ENCODE measurements around the gene OLFML3.

OLFML3 gene

GRCh38 chr1:113934511-113935055, 44.7 kb upstream of the OLFML3 start:
- Histone ChIP-seq H3K36me3 (no peaks in the 10 kb centered on the region), H3K4me1 (ENCODE audit: control insufficient read depth in 1 of 2, insufficient read depth in 1 of 2, low read depth in 1 of 2, low read length in 1 of 2) (peaks cover 89 to 94% of the 10 kb centered on the region in 2 experiments), H3K4me3 (ENCODE audit: low read depth in 1 of 2, low read length in 1 of 2) (no peak overlapping the region), H3K9me3 (no peaks in the 10 kb centered on the region), H3K27ac (peak overlapping the region; percentile 95), H3K27me3 (no peaks in the 10 kb centered on the region)
- TF ChIP-seq CTCF (IDR thresholded peaks at IDR 0.05), result no peak

- TF ChIP-seq CTCF (IDR thresholded peaks at IDR 0.05), result no peak
- no peak overlapping the region for H3K4me3 ChIP-seq (ENCODE audit: low read depth in 1 of 2, low read length in 1 of 2)
- H3K27ac ChIP-seq, result peak overlapping the region; percentile 95
- H3K36me3 ChIP-seq, result no peaks in the 10 kb centered on the region
- no peaks in the 10 kb centered on the region for H3K9me3 ChIP-seq
- peaks cover 95 to 99% of the 10 kb centered on the region in 2 experiments for H3K4me1 ChIP-seq (ENCODE audit: control insufficient read depth in 1 of 2, insufficient read depth in 1 of 2, low read depth in 1 of 2, low read length in 1 of 2)
- no peaks in the 10 kb centered on the region for H3K27me3 ChIP-seq
Observed at GRCh38 chr1:113935176-113935575, 44.1 kb upstream of the OLFML3 start.

DNA sequence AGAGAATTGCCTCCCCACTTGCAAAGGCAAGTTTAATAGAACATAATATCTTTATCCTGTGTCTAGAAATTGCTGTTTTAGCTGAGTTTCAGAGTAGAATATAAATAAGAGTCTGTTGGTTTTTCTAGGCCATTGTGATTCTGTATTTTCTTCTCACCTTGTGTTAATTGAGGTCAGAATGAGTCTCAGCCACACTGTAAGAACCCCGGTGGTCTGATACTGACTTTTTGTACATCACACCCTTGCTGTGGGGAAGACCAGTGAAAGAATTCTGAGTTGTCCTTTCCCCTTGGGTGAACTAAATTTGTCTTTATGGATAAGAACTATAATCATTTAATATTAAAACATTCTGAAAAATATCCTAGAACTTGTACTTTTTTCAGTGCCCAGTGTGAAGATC, 43.3 kb upstream of the OLFML3 start:
- Histone ChIP-seq H3K36me3 (peaks cover 7% of the 10 kb centered on the region), H3K4me1 (ENCODE audit: control insufficient read depth in 1 of 2, insufficient read depth in 1 of 2, low read depth in 1 of 2, low read length in 1 of 2) (peaks cover 96 to 99% of the 10 kb centered on the region in 2 experiments), H3K9me3 (no peaks in the 10 kb centered on the region), H3K27me3 (no peaks in the 10 kb centered on the region), H3K4me3 (ENCODE audit: low read depth in 1 of 2, low read length in 1 of 2) (no peak overlapping the region), H3K27ac (peak overlapping the region; percentile 46)
- no peak for TF ChIP-seq CTCF (IDR thresholded peaks at IDR 0.05)

DNA sequence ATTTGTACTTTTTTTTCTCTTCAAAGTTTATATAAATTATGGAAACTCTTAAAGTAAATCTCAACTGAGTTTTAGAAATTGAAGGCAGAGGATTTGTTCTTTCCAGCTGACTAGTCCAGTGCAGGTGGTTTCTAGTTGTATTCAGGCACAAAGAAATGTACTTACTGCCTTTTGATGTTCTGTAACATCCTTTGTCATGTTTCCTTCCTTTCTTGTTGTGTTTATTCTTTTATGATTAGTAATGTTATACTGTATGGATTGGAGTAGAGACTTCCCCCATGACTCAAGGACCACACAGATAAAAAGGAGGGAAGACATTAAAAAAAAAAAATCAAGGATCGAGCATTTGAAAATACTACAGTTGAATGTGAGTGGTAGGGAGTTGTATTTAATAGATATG, 42.1 kb upstream of the OLFML3 start:
- H3K27ac ChIP-seq, result peak overlapping the region; percentile 58
- peaks cover 94 to 95% of the 10 kb centered on the region in 2 experiments for H3K4me1 ChIP-seq (ENCODE audit: control insufficient read depth in 1 of 2, insufficient read depth in 1 of 2, low read depth in 1 of 2, low read length in 1 of 2)
- no peaks in the 10 kb centered on the region for H3K27me3 ChIP-seq
- H3K4me3 ChIP-seq (ENCODE audit: low read depth in 1 of 2, low read length in 1 of 2), result no peak overlapping the region
- TF ChIP-seq CTCF (IDR thresholded peaks at IDR 0.05), result no peak
- no peaks in the 10 kb centered on the region for H3K9me3 ChIP-seq
- H3K36me3 ChIP-seq, result peaks cover 19% of the 10 kb centered on the region

DNA sequence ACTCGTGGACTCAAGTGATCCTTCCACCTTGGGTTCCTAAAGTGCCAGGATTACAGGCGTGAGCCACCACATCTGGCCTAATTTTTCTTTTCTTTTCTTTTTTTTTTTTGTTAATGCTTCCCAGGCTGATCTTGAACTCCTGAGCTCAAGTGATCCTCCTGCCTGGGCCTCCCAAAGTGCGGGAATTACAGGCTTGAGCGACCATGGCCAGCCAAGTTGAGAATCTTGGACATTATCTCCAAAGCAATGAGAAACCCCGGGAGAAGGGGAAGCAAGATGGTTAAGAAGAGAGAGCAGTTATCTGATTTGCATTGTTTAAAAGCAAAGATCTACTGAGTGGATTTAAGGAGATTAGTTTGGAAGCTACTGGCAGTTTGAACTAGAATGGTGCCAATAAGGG, 41.1 kb upstream of the OLFML3 start:
- Histone ChIP-seq H3K4me3 (ENCODE audit: low read depth in 1 of 2, low read length in 1 of 2) (no peak overlapping the region), H3K9me3 (no peaks in the 10 kb centered on the region), H3K27me3 (no peaks in the 10 kb centered on the region), H3K36me3 (peaks cover 19% of the 10 kb centered on the region), H3K27ac (peak overlapping the region; percentile 47), H3K4me1 (ENCODE audit: control insufficient read depth in 1 of 2, insufficient read depth in 1 of 2, low read depth in 1 of 2, low read length in 1 of 2) (peaks cover 94 to 95% of the 10 kb centered on the region in 2 experiments)
- TF ChIP-seq CTCF (IDR thresholded peaks at IDR 0.05), result no peak
